22Rv1 (cell line): ENCODE results near the gene DDR2.

Experiments
- ZFX ChIP-seq: fragments of 450-650 bp; IDR thresholded peaks from 2 replicates; pipeline ENCODE4 v1.6.1; 2017; ENCODE audit warnings: antibody characterized with exemption, borderline replicate concordance
- TF ChIP-seq, protein P1 (sequence below): fragments of 450-650 bp; IDR thresholded peaks from 2 replicates; pipeline ENCODE4 v1.5.1; 2017; ENCODE audit warnings: mild to moderate bottlenecking

DNA sequence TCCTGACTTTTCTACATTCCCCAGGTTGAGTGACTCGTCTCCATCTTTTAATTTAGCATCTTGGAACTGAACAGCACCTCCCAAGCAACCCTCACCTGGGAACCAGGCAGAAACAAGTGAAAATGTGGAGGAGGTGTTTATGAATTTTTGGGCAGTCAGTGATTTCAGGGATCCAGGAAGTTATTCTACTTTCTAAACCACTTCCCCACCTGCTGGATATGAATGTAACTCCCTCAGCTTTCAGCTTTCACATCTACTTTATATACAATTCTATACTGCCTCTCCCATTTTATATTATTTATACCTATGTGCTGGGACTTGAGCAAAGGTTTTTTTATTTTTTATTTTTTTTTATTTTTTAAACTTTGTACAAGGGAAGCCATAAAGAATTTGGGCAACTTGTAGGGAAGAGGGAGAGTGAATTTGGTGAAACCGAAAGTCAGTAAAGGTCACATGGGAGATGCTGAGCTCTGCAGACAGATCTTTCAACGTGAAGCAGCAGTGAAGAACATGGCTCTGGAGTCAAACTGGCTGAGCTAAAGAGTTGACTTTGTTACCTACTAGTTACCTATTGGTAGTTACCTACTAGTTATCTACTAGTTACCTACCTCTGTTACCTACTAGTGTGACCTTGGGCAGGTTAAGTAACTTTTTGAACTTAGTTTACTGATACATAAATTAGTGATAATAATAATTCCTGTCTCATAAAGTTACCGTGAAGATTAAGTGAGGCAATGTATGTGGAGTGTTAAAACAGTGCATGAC, 45.5 kb downstream of the DDR2 start:
- TF ChIP-seq, protein P1, sequence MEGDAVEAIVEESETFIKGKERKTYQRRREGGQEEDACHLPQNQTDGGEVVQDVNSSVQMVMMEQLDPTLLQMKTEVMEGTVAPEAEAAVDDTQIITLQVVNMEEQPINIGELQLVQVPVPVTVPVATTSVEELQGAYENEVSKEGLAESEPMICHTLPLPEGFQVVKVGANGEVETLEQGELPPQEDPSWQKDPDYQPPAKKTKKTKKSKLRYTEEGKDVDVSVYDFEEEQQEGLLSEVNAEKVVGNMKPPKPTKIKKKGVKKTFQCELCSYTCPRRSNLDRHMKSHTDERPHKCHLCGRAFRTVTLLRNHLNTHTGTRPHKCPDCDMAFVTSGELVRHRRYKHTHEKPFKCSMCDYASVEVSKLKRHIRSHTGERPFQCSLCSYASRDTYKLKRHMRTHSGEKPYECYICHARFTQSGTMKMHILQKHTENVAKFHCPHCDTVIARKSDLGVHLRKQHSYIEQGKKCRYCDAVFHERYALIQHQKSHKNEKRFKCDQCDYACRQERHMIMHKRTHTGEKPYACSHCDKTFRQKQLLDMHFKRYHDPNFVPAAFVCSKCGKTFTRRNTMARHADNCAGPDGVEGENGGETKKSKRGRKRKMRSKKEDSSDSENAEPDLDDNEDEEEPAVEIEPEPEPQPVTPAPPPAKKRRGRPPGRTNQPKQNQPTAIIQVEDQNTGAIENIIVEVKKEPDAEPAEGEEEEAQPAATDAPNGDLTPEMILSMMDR = no peak
- no peak for TF ChIP-seq ZFX
